ENCODE data around the gene PTPN14.

- no peak for TF ChIP-seq REST (tag by site-specific recombination; IDR thresholded peaks at IDR 0.05)
- TF ChIP-seq HOXC10 (CRISPR knock-in tag; IDR thresholded peaks at IDR 0.05) = no peak
- TF ChIP-seq EGR2 (tag by site-specific recombination; IDR thresholded peaks at IDR 0.05; ENCODE audit: low read depth) = no peak
- TF ChIP-seq ZBTB44 (tag by site-specific recombination; IDR thresholded peaks at IDR 0.05) = no peak
- TF ChIP-seq SP2 (tag by site-specific recombination; IDR thresholded peaks at IDR 0.05) = no peak
- no peak for TF ChIP-seq KLF10 (tag by site-specific recombination; IDR thresholded peaks at IDR 0.05)
- TF ChIP-seq ZNF37A (tag by site-specific recombination; IDR thresholded peaks at IDR 0.05) = no peak
- no peak for TF ChIP-seq ZNF175 (tag by site-specific recombination; IDR thresholded peaks at IDR 0.05)
- no peak for TF ChIP-seq TSHZ1 (tag by site-specific recombination; IDR thresholded peaks at IDR 0.05; ENCODE audit: borderline replicate concordance)
- no peak for TF ChIP-seq HOXA7 (CRISPR knock-in tag; IDR thresholded peaks at IDR 0.05; ENCODE audit: borderline replicate concordance)
- no peak for TF ChIP-seq MEIS1 (CRISPR knock-in tag; IDR thresholded peaks at IDR 0.05; ENCODE audit: borderline replicate concordance)
These were observed 152.9 kb downstream of the PTPN14 start for GRCh38 chr1:214398490-214398889.

Data from HEK293 (cell line).